ENCODE data around the gene S100P. TPM values are rescaled to one million over a fixed set of nuclear protein-coding genes. Genes with fewer than 3 reads are reported as not detected.
"Not testable (repeated sequence)": the region's sequence is repeated elsewhere in the genome, so short reads cannot be mapped to it uniquely, and the experiment has no call there.

The S100P gene
- polyA plus RNA-seq, 4 donors = 4.6 to 14.4 (median 9.7) TPM

DNA sequence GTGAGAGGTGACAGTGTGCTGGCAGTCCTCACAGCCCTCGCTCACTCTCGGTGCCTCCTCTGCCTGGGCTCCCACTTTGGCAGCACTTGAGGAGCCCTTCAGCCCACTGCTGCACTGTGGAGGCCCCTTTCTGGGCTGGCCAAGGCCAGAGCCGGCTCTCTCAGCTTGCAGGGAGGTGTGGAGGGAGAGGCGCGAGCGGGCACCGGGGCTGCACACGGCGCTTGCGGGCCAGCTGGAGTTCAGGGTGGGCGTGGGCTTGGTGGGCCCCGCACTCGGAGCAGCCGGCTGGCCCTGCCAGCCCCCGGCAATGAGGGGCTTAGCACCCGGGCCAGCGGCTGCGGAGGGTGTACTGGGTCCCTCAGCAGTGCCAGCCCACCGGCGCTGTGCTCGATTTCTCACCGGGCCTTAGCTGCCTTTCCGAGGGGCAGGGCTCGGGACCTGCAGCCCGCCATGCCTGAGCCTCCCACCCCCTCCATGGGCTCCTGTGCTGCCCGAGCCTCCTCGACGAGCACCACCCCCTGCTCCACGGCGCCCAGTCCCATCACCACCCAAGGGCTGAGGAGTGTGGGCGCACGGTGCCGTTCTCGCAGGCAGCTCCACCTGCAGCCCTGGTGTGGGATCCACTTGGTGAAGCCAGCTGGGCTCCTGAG lies 21.0 kb upstream of the S100P start:
- DNase-seq (ENCODE audit: low read depth in 4 of 4, low spot score in 2 of 4) = not testable (repeated sequence)

DNA sequence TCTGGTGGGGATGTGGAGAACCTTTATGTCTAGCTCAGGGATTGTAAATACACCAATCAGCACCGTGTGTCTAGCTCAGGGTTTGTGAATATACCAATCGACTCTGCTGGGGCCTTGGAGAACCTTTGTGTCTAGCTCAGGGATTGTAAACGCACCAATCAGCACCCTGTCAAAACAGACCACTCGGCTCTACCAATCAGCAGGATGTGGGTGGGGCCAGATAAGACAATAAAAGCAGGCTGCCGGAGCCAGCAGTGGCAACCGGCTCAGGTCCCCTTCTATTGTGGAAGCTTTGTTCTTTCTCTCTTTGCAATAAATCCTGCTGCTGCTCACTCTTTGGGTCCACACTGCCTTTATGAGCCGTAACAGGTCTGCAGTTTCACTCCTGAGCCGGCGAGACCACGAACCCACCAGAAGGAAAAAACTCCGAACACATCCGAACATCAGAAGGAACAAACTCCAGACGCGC lies 20.5 kb upstream of the S100P start:
- DNase-seq (ENCODE audit: low read depth in 4 of 4, low spot score in 2 of 4) = not testable (repeated sequence)

GRCh38 chr4:6673660-6674499 lies 19.8 kb upstream of the S100P start:
- DNase-seq (ENCODE audit: low read depth in 4 of 4, low spot score in 2 of 4) = peak; percentile 87 to 92 (median 91)

DNA sequence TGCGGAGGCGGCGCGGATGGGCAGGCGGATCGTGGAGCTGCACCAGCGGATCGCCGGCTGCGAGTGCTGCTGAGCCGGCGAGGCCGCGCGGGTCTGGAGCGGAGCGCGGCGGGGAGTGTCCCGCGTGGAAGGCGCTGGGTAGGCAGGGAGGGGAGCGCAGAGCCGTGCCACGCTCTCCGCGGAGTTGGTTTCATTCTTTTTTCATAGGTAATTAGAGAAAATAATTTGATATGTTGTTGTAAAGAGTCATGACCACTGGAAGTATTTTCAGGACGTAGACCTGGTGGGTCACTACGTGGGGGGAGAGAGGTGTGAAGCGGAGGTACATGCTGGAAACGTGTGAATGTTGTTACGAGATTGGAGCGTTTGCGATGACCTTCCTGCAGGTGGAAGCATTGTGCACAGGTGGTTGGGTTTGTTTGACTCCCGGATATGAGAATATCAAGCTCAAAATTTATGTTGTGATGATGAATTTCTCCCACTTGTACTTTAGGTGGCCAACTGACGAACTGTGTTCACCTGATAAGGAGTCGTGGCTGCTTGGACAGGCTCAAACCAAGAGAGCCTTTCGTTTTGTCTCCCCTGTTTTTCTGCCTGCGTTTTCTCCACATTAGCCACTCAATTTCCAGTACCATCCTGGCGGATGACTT lies 19.1 kb upstream of the S100P start:
- no peak for DNase-seq (ENCODE audit: low read depth in 4 of 4, low spot score in 2 of 4)

DNA sequence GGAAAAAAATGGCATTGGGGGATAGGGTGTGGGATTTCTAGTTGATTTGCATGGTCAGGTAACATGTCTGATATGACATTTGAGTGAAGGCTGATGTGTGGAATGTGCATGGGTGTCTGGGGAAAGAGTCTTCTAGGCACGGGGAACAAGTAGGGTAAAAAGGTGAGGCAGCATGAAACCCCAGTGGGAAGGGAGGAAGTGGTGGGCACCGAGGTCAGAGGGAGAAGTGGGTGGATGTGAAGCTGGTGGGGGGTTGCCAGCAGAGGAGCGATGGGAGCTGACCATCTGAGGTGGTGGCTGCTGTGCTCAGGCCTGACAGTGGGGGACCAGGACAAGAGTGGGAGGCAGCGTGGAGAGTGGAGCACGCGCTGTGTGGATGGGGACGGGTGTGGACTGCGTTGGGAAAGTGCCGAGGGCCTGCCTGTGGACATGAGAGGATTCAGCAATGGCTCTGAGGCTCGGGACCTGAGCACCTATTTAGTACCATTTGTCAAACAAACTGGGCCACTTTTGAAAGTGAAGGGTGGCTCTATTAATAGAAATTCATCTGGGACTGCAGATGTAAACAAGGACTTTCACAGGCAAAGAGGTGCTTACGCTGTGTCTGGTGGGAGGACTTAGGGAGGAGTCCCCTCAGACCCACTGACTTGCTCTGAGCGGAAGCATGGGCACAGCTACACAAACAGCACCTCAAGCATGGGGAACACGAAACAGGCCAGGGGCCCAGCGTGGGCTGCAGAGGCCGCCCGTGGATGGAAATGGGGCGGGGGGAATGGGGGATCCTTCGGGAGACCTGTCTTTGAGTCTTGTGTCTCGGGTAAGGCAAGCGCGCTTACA lies 16.7 kb upstream of the S100P start:
- DNase-seq (ENCODE audit: low read depth in 4 of 4, low spot score in 2 of 4) = no peak

DNA sequence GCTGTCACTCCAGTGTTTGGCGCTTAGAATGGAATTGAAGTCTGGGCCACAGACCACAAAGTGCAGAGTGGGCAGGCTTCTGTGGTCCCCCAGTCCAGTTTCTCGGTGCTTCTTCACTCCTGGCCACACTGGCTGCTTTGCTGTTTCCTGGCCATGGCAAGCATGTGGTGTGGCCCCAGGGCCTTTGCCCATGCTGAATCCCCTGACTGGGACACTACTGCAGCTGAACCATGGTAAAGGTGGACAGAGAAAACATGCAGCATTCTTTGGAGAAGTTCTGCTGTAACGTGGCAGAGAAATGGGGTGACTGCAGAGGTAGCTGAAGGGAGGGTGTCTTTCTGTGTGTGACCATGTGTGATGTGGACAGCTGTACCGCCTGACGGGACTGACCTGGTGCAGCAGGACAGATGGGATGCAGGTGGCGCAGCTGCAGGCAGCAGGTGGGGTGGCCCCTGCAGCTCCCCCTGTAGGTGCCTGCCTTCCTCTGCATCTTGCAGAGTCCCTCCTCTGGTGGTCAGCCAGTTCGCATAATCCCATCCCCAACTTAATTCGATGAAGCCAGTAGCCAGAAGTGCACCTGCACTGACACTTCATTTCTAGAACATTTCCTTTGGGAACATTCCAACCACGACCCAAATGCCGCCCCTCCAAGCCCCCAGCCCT lies 13.2 kb upstream of the S100P start:
- DNase-seq (ENCODE audit: low read depth in 4 of 4, low spot score in 2 of 4) = no peak

GRCh38 chr4:6681191-6681590 lies 12.5 kb upstream of the S100P start:
- no peak for DNase-seq (ENCODE audit: low read depth in 4 of 4, low spot score in 2 of 4)

- DNase-seq (ENCODE audit: low read depth in 4 of 4, low spot score in 2 of 4) = no peak
Observed at GRCh38 chr4:6682862-6683590, 10.7 kb upstream of the S100P start.

DNA sequence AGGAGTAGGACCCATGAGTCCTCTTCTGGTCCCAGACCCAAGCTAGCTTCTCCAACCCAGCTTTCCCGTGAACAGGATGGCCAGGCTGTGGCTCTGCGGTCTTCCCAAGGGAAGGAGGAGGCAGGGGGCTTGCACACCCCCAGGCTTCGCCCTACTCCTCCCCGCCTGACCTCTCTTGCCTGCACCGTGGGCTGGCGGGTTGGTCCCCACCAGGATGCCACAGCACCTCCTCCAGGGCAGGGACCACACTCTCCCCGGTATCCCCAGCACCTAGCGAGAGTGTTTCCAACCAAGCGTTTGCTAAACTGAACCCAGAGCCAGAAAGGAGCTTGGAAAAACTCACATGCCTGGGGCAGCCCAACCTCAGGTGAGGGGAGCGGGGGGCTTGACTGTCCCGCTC lies 9.0 kb upstream of the S100P start:
- DNase-seq (ENCODE audit: low read depth in 4 of 4, low spot score in 2 of 4) = no peak

- no peak for DNase-seq (ENCODE audit: low read depth in 4 of 4, low spot score in 2 of 4)
Observed at GRCh38 chr4:6686104-6686787, 7.4 kb upstream of the S100P start.

DNA sequence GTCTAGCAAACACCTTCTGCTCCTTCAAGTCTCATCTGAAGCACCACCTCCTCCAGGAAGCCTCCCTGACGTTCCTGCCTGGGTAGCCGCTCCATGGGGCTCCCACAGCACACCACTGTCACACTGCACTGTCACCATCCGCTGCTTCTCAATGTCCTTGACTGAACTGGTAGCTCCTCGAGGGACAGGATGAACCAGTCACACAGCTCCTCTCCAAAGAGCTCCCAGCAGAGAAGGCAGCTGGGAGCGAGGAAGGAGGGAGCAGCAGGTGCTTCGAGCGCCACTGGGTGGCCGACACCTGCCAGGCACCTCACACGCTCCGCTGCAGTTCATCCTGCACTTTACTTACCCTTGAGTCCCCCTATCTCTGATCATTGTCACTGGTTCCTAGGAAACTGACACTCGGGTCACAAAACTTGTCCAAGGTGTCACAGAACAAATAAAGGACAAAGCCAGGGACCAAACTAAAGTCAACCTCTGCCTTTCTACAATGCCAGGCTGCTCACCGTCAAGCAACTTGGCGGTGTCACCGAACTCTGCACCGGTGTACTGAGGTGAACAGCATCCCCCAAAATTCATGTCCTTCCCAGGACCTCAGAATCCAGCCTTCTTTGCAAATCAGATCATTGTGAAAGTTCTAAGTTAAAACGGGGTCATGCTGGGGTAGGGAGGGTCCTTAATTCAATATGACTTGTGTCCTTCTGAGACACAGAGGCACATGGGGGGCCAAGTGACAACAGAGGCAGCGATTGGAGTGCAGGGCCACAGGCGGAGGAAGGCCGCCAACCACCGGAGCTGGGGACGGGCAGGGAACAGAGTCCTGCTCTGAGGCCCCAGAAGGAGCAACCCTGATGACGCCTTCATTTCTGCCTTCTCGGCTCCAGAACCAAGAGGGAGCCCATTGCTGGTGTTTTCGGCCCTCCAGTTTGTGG lies 5.5 kb upstream of the S100P start:
- no peak for DNase-seq (ENCODE audit: low read depth in 4 of 4, low spot score in 2 of 4)

- DNase-seq (ENCODE audit: low read depth in 4 of 4, low spot score in 2 of 4) = no peak
Observed at GRCh38 chr4:6688879-6689505, 4.7 kb upstream of the S100P start.

DNA sequence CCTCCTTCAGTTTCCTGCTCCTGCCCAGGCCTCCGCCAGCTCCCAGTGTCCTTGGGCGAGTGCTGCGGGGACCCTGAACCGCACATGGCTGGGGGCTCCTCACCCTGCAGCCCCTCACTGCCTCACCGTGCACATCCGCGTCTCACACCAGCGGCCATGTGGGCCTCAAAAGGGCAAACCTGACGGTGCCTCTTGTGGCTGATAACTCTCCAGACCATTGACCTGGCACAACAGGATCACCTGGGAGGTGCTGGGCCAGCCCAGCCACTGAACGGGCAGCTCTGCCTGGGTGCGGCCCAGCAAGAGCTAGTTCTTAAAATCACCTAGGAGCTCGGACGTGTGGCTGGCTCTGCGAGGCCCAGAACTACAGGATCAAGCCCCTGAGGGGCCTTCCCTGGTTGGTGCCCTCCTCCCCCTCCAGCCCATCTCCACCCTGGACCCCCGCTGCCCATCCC lies 4.1 kb upstream of the S100P start:
- DNase-seq (ENCODE audit: low read depth in 4 of 4, low spot score in 2 of 4) = no peak

GRCh38 chr4:6692379-6692778 lies 1.3 kb upstream of the S100P start:
- no peak for DNase-seq (ENCODE audit: low read depth in 4 of 4, low spot score in 2 of 4)

DNA sequence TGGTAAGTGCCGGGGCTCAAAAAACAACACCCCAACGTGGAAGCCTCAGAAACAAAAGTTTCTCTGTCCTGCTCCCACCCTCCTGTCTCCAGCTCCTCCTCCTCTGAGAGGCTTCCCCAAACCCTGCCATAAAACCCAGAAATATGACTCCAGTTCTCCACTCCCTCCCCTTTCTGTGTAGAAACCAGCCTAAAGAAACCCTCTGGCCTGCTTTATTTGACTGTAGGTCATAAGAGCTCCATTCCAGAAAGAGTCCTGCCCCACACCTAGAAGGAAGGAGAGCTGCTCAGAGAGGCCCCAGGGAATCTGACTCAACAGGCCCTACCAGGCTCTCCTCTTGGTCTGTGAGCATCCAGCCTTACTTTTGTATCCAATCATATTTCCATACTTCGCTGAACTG lies 872 bp upstream of the S100P start:
- no peak for DNase-seq (ENCODE audit: low read depth in 4 of 4, low spot score in 2 of 4)

- DNase-seq (ENCODE audit: low read depth in 4 of 4, low spot score in 2 of 4) = no peak
Observed at GRCh38 chr4:6694177-6694901, 661 bp downstream of the S100P start.

Measured in left renal cortex interstitium (tissue), 4 donors.